SK-N-SH (cell line): Measurements from ENCODE around the gene PLXND1. TPM values are rescaled to one million over a fixed set of nuclear protein-coding genes. Genes with fewer than 3 reads are reported as not detected.
A peak's percentile ranks its signal among the peaks of the same experiment; 100 is the strongest.

Experiments used
- CTCF ChIA-PET: fragments of 300-600, 350-600 bp; formaldehyde crosslinking; extraction: SDS; loops from one replicate; lab custom pipeline; 2021; lab: Yijun Ruan, JAX
- POLR2A ChIA-PET: fragments of 350-600 bp; sonication (Branson Sonifier 250); formaldehyde crosslinking; extraction: SDS; loops from one replicate; lab custom pipeline; 2020; ENCODE audit warnings: antibody characterized with exemption, inconsistent platforms; lab: Yijun Ruan, JAX
- DNase-seq: peaks from one replicate; pipeline ENCODE4 v3.0.0; 2012
- H2AFZ ChIP-seq: fragments of 200-600 bp; sonication (generic); 2 replicates; pipeline ENCODE4 v1.8.1; 2016; ENCODE audit warnings: antibody characterized with exemption, mild to moderate bottlenecking, low read depth
- H3F3A ChIP-seq: fragments of 200-600 bp; sonication (generic); replicated peaks from 2 replicates; pipeline ENCODE3; 2016; ENCODE audit warnings: antibody characterized with exemption, mild to moderate bottlenecking; ENCODE audit not compliant: insufficient read depth
- H3K27ac ChIP-seq, 2 experiments: fragments of 200-500 bp in 1 of 2; fragments of 200-600 bp in 1 of 2; sonication (Bioruptor generic) in 1 of 2; sonication (generic), shearing (Covaris generic) in 1 of 2; 2 replicates each; pipeline versions ENCODE4 v1.5.1 to v1.6.1; 2014 to 2016; ENCODE audit warnings: low read depth in 2 of 2, inconsistent platforms in 1 of 2, low read length in 1 of 2, mild to moderate bottlenecking in 1 of 2, mixed read lengths in 1 of 2
- H3K27me3 ChIP-seq: fragments of 200-600 bp; sonication (generic), shearing (Covaris generic); 2 replicates; pipeline ENCODE4 v1.6.1; 2016; ENCODE audit warnings: mixed run types; ENCODE audit not compliant: insufficient read depth
- H3K36me3 ChIP-seq, 2 experiments: fragments of 200-500 bp in 1 of 2; fragments of 200-600 bp in 1 of 2; sonication (Bioruptor generic) in 1 of 2; sonication (generic) in 1 of 2; replicated peaks in 1 of 2; 2 replicates each; pipeline versions ENCODE3 to v1.5.1; 2014 to 2016; ENCODE audit warnings: low read length in 1 of 2, mild to moderate bottlenecking in 1 of 2; ENCODE audit not compliant: insufficient read depth in 2 of 2, control insufficient read depth in 1 of 2
- H3K4me1 ChIP-seq, 2 experiments: fragments of 200-500 bp in 1 of 2; fragments of 200-600 bp in 1 of 2; sonication (Bioruptor generic) in 1 of 2; sonication (generic), shearing (Covaris generic) in 1 of 2; 2 replicates each; pipeline versions ENCODE4 v1.5.1 to v1.6.1; 2014 to 2016; ENCODE audit warnings: low read depth in 1 of 2, low read length in 1 of 2, mixed run types in 1 of 2; ENCODE audit not compliant: insufficient read depth in 2 of 2, control insufficient read depth in 1 of 2
- H3K4me2 ChIP-seq: fragments of 200-600 bp; sonication (generic), shearing (Covaris generic); 2 replicates; pipeline ENCODE4 v1.6.1; 2017; ENCODE audit warnings: mixed run types
- H3K4me3 ChIP-seq, 2 experiments: fragments of 200-500 bp in 1 of 2; fragments of 200-600 bp in 1 of 2; sonication (Bioruptor generic) in 1 of 2; sonication (generic), shearing (Covaris generic) in 1 of 2; 2 replicates each; pipeline versions ENCODE4 v1.5.1 to v1.8.1; 2014 to 2016; ENCODE audit warnings: low read depth in 2 of 2, inconsistent platforms in 1 of 2, low read length in 1 of 2, mild to moderate bottlenecking in 1 of 2, mixed read lengths in 1 of 2, moderate library complexity in 1 of 2
- H3K79me2 ChIP-seq: fragments of 200-600 bp; sonication (generic); 2 replicates; pipeline ENCODE4 v1.8.1; 2017; ENCODE audit warnings: mild to moderate bottlenecking; ENCODE audit not compliant: insufficient read depth
- H3K9ac ChIP-seq: fragments of 200-600 bp; sonication (generic); 2 replicates; pipeline ENCODE4 v1.6.1; 2017; ENCODE audit warnings: mixed run types
- H3K9me2 ChIP-seq: fragments of 200-600 bp; sonication (generic); 2 replicates; pipeline ENCODE4 v1.6.1; 2017; ENCODE audit warnings: mixed run types
- H3K9me3 ChIP-seq: fragments of 200-600 bp; sonication (generic); 2 replicates; pipeline ENCODE4 v1.6.1; 2017; ENCODE audit warnings: mixed run types, mild to moderate bottlenecking, moderate library complexity
- H4K20me1 ChIP-seq: fragments of 200-600 bp; sonication (generic); 2 replicates; pipeline ENCODE4 v1.6.1; 2017; ENCODE audit warnings: mild to moderate bottlenecking, mixed run types; ENCODE audit not compliant: insufficient read depth
- CHD2 ChIP-seq: fragments of 150-350 bp; IDR thresholded peaks from 2 replicates; pipeline ENCODE4 v1.6.1; 2018; ENCODE audit warnings: low read length; ENCODE audit not compliant: partially characterized antibody
- CTCF ChIP-seq: fragments of 200-600 bp; sonication (generic); IDR thresholded peaks from 2 replicates; pipeline ENCODE4 v1.6.1; 2017; ENCODE audit warnings: antibody characterized with exemption, mild to moderate bottlenecking, moderate library complexity
- ELF1 ChIP-seq: IDR thresholded peaks from 2 replicates; pipeline ENCODE4 v1.4.0; 2012
- EP300 ChIP-seq, 2 experiments: IDR thresholded peaks; 2 replicates each; pipeline versions ENCODE4 v1.4.0 to v1.6.1; 2012; ENCODE audit warnings: borderline replicate concordance in 1 of 2, low read depth in 1 of 2, low read length in 1 of 2
- FOSL2 ChIP-seq: IDR thresholded peaks from 2 replicates; pipeline ENCODE4 v1.4.0; 2012; ENCODE audit warnings: low read depth, mild to moderate bottlenecking, moderate library complexity, borderline replicate concordance
- FOXJ3 ChIP-seq: sonication (generic); formaldehyde crosslinking; IDR thresholded peaks from 2 replicates; pipeline ENCODE4 v1.5.1; 2020; ENCODE audit warnings: mild to moderate bottlenecking, missing genetic modification reagents
- GATA2 ChIP-seq: sonication (generic); formaldehyde crosslinking; IDR thresholded peaks from 2 replicates; pipeline ENCODE4 v1.5.0; 2020; ENCODE audit warnings: mild to moderate bottlenecking, missing genetic modification reagents
- IRF3 ChIP-seq: fragments of 150-350 bp; IDR thresholded peaks from 2 replicates; pipeline ENCODE4 v1.6.1; 2016; ENCODE audit warnings: mild to moderate bottlenecking, low read depth, low read length
- JUND ChIP-seq: IDR thresholded peaks from 2 replicates; pipeline ENCODE4 v1.4.0; 2012
- MAX ChIP-seq: IDR thresholded peaks from 2 replicates; pipeline ENCODE4 v1.4.0; 2012; ENCODE audit warnings: low read depth
- MXI1 ChIP-seq: IDR thresholded peaks from 2 replicates; pipeline ENCODE4 v1.6.1; 2012; ENCODE audit warnings: mild to moderate bottlenecking, low read depth, low read length, improper control_type of control experiment
- NFIC ChIP-seq: IDR thresholded peaks from 2 replicates; pipeline ENCODE4 v1.4.0; 2012; ENCODE audit warnings: borderline replicate concordance
- RFX5 ChIP-seq: IDR thresholded peaks from 2 replicates; pipeline ENCODE4 v1.6.1; 2012; ENCODE audit warnings: mild to moderate bottlenecking, improper control_type of control experiment, low read length
- SMC3 ChIP-seq: IDR thresholded peaks from 2 replicates; pipeline ENCODE4 v1.6.1; 2012; ENCODE audit warnings: low read depth, low read length, improper control_type of control experiment
- TAF1 ChIP-seq: IDR thresholded peaks from 2 replicates; pipeline ENCODE4 v1.6.1; 2012; ENCODE audit warnings: low read depth, mild to moderate bottlenecking, low read length, moderate library complexity, borderline replicate concordance
- TEAD4 ChIP-seq: IDR thresholded peaks from 2 replicates; pipeline ENCODE4 v1.4.0; 2012; ENCODE audit warnings: mild to moderate bottlenecking, borderline replicate concordance; ENCODE audit not compliant: insufficient read depth
- USF2 ChIP-seq: fragments of 150-350 bp; IDR thresholded peaks from 2 replicates; pipeline ENCODE4 v1.6.1; 2017; ENCODE audit warnings: antibody characterized with exemption, low read length, low read depth, borderline replicate concordance
- WGBS: methylation state at CpG from one replicate; pipeline ENCODE4 v1.1.6; 2017; ENCODE audit warnings: low lambda C conversion rate; 5-methylcytosine and 5-hydroxymethylcytosine counted together
- polyA plus RNA-seq, 3 experiments: library from polyadenylated mRNA; depleted of rRNA; stranded (reverse); fragments of >200 nt; gene quantifications; 2 replicates each; pipeline ENCODE4 v1.2.3, GENCODE V29; 2012
- TF ChIP-seq, protein P1 (sequence below): IDR thresholded peaks from 2 replicates; pipeline ENCODE4; 2012
- TF ChIP-seq, protein P2 (sequence below): IDR thresholded peaks from 2 replicates; pipeline ENCODE4 v1.4.0; 2012; ENCODE audit warnings: low read depth, borderline replicate concordance

PLXND1 gene
- polyA plus RNA-seq, 1 of the 3 experiments (the other 2 are of a cell fraction), result 53.5 TPM

DNA sequence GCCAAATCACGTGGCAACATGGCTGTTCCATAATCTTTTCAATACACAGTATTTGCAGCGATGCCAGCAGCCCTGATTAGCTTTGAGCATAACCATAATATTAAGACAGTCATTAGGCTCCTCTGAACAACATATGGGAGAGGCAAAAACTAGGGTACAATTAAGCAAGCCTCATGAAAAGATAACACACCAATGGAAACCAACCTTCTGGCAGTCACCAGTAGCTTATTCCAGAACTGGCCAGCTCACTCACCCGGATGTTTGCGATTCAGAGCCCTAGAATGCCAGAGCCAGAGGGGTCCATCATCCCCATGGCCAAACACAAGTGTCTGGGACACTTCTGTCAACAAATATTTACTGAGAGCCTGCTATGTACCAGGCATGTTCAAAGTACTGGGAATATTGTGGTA, 48.8 kb upstream of the PLXND1 start:
- POLR2A ChIA-PET, result no interaction called here
- peaks cover 25% of the 10 kb centered on the region for H3F3A ChIP-seq
- TF ChIP-seq ELF1, result no peak
- TF ChIP-seq USF2, result no peak
- TF ChIP-seq JUND, result no peak
- TF ChIP-seq, all 33 proteins: peak for 0
- Histone ChIP-seq H3K9me2 (no peaks in the 10 kb centered on the region), H3K4me2 (no peak overlapping the region), H3K4me3 (no peak overlapping the region), H4K20me1 (no peaks in the 10 kb centered on the region), H3K27me3 (no peaks in the 10 kb centered on the region), H2AFZ (no peak overlapping the region), H3K79me2 (peaks cover 13% of the 10 kb centered on the region; the same call in 1 of the 2 replicates), H3K9ac (no peak overlapping the region), H3K4me1 (peaks cover 10 to 48% of the 10 kb centered on the region in 2 experiments), H3K9me3 (no peaks in the 10 kb centered on the region), H3K27ac (no peak overlapping the region), H3K36me3 (peaks cover 0 to 9% of the 10 kb centered on the region in 2 experiments)
- CTCF ChIA-PET, result interaction anchor here (2.4 to 4.4 kb wide), 2 partner anchors 169 to 176 kb away, joined by 16 to 21 read pairs; no protein-coding TSS in a partner anchor
- DNase-seq, result no peak
- 97% methylated on average over 3 of the region's 4 CpGs for WGBS

DNA sequence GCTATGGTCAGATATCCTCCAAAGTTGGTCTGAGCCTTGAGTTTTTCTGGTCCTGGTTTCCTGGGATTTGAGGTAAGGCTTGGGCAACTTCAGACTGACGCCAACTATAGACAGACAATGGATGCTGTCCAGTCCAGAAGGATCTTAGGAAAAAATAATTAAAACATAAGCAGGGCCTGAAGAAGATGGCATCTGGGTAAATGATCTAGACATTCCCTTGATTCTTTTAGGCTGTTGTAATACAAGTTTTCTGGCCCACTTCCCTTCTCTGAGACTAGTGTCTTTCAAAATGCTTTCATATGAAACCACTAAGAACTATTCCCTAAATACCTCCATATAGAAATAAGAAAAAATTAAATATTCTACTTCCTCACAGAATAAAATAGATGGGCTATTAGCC, 47.7 kb upstream of the PLXND1 start:
- WGBS, result 91% methylated on average over 1 of the region's 1 CpG
- ChIA-PET POLR2A (no interaction called here), CTCF (interaction anchor here (1.1 to 4.4 kb wide), 3 partner anchors 171 to 288 kb away, joined by 4 to 21 read pairs (median 16); no protein-coding TSS in a partner anchor)
- Histone ChIP-seq H4K20me1 (no peaks in the 10 kb centered on the region), H3K27me3 (no peaks in the 10 kb centered on the region), H3K4me2 (no peak overlapping the region), H3K9me2 (no peaks in the 10 kb centered on the region), H3K36me3 (peaks cover 0 to 9% of the 10 kb centered on the region in 2 experiments), H3K79me2 (peaks cover 13% of the 10 kb centered on the region; the same call in 1 of the 2 replicates), H3K4me3 (no peak overlapping the region), H3K9ac (no peak overlapping the region), H2AFZ (no peak overlapping the region), H3K9me3 (no peaks in the 10 kb centered on the region), H3K27ac (peak overlapping the region; percentile 39 to 62; a peak in 3 of 4 replicates), H3F3A (peaks cover 25% of the 10 kb centered on the region), H3K4me1 (peaks cover 10 to 48% of the 10 kb centered on the region in 2 experiments)
- no peak for DNase-seq
- TF ChIP-seq FOSL2 (0 out of 2 replicates have a peak, but pooled peaks have one; percentile 2), IRF3 (no peak), CTCF (no peak), NFIC (peak; percentile 49; the same call in 1 of the 2 replicates), EP300 (IDR thresholded peaks at IDR 0.05; ENCODE audit: borderline replicate concordance in 1 of 2, low read depth in 1 of 2, low read length in 1 of 2) (peak in 1 of 2 experiments; percentile 12; a peak in 1 of 4 replicates), GATA2 (CRISPR knock-in tag) (no peak), RFX5 (no peak), CHD2 (no peak), MXI1 (no peak), SMC3 (no peak), ELF1 (no peak), JUND (peak; percentile 34; the same call in 1 of the 2 replicates), TAF1 (no peak), FOXJ3 (CRISPR knock-in tag) (no peak), MAX (no peak), TEAD4 (peak; percentile 26; the same call in 1 of the 2 replicates)
- TF ChIP-seq, protein P1, sequence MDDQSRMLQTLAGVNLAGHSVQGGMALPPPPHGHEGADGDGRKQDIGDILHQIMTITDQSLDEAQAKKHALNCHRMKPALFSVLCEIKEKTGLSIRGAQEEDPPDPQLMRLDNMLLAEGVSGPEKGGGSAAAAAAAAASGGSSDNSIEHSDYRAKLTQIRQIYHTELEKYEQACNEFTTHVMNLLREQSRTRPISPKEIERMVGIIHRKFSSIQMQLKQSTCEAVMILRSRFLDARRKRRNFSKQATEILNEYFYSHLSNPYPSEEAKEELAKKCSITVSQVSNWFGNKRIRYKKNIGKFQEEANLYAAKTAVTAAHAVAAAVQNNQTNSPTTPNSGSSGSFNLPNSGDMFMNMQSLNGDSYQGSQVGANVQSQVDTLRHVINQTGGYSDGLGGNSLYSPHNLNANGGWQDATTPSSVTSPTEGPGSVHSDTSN, result peak; percentile 54
- TF ChIP-seq, protein P2, sequence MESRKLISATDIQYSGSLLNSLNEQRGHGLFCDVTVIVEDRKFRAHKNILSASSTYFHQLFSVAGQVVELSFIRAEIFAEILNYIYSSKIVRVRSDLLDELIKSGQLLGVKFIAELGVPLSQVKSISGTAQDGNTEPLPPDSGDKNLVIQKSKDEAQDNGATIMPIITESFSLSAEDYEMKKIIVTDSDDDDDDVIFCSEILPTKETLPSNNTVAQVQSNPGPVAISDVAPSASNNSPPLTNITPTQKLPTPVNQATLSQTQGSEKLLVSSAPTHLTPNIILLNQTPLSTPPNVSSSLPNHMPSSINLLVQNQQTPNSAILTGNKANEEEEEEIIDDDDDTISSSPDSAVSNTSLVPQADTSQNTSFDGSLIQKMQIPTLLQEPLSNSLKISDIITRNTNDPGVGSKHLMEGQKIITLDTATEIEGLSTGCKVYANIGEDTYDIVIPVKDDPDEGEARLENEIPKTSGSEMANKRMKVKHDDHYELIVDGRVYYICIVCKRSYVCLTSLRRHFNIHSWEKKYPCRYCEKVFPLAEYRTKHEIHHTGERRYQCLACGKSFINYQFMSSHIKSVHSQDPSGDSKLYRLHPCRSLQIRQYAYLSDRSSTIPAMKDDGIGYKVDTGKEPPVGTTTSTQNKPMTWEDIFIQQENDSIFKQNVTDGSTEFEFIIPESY, result no peak
